Stimulated activated memory B cell treated with anti-CD40 and anti-IgM and Interleukin-4, amounts not matched to agents 10 μg/mL and 1 μg/mL and 100 μg/mL, for 72 hours (primary cell): Measurements from ENCODE around the gene CHST8.

Experiments used
- ATAC-seq: fragments of 150-1000 bp; cut with Tn5 transposase; 2 replicates; pipeline ENCODE4 v1.10.0; 2021
- H3K27ac Mint-ChIP-seq: one replicate; pipeline ENCODE4 v1.8.0; 2022; ENCODE audit warnings: mild to moderate bottlenecking, mixed read lengths
- H3K27me3 Mint-ChIP-seq: one replicate; pipeline ENCODE4 v1.8.0; 2022; ENCODE audit warnings: mixed read lengths
- H3K36me3 Mint-ChIP-seq: one replicate; pipeline ENCODE4 v1.8.0; 2022; ENCODE audit warnings: mixed read lengths
- H3K4me1 Mint-ChIP-seq: one replicate; pipeline ENCODE4 v1.8.0; 2022; ENCODE audit warnings: mixed read lengths
- H3K4me3 Mint-ChIP-seq: one replicate; pipeline ENCODE4 v1.8.0; 2022; ENCODE audit warnings: mild to moderate bottlenecking, moderate library complexity, mixed read lengths
- H3K9me3 Mint-ChIP-seq: one replicate; pipeline ENCODE4 v1.8.0; 2022; ENCODE audit warnings: mixed read lengths

CHST8 gene

GRCh38 chr19:33752018-33752800 lies 130.5 kb downstream of the CHST8 start:
- no peak for ATAC-seq
- no peaks in the 10 kb centered on the region for H3K4me1 Mint-ChIP-seq
- H3K36me3 Mint-ChIP-seq, result no peaks in the 10 kb centered on the region
- H3K9me3 Mint-ChIP-seq, result peaks cover 3% of the 10 kb centered on the region
- peaks cover 47% of the 10 kb centered on the region for H3K27me3 Mint-ChIP-seq
- H3K4me3 Mint-ChIP-seq, result no peak overlapping the region
- H3K27ac Mint-ChIP-seq, result no peak overlapping the region

GRCh38 chr19:33752945-33753344 lies 131.2 kb downstream of the CHST8 start:
- H3K4me3 Mint-ChIP-seq, result no peak overlapping the region
- H3K27me3 Mint-ChIP-seq, result peaks cover 47% of the 10 kb centered on the region
- H3K36me3 Mint-ChIP-seq, result no peaks in the 10 kb centered on the region
- H3K9me3 Mint-ChIP-seq, result peaks cover 3% of the 10 kb centered on the region
- no peak for ATAC-seq
- H3K27ac Mint-ChIP-seq, result no peak overlapping the region
- H3K4me1 Mint-ChIP-seq, result no peaks in the 10 kb centered on the region

- peaks cover 3% of the 10 kb centered on the region for H3K9me3 Mint-ChIP-seq
- no peaks in the 10 kb centered on the region for H3K4me1 Mint-ChIP-seq
- no peaks in the 10 kb centered on the region for H3K36me3 Mint-ChIP-seq
- no peak overlapping the region for H3K27ac Mint-ChIP-seq
- peaks cover 46% of the 10 kb centered on the region for H3K27me3 Mint-ChIP-seq
- no peak overlapping the region for H3K4me3 Mint-ChIP-seq
- no peak for ATAC-seq
Observed at GRCh38 chr19:33754361-33754760, 132.6 kb downstream of the CHST8 start.

GRCh38 chr19:33755099-33756035 lies 133.6 kb downstream of the CHST8 start:
- Mint-ChIP-seq H3K27me3 (peaks cover 50% of the 10 kb centered on the region), H3K4me1 (no peaks in the 10 kb centered on the region), H3K4me3 (no peak overlapping the region), H3K9me3 (peaks cover 3% of the 10 kb centered on the region), H3K36me3 (no peaks in the 10 kb centered on the region), H3K27ac (no peak overlapping the region)
- no peak for ATAC-seq

- no peak overlapping the region for H3K27ac Mint-ChIP-seq
- H3K36me3 Mint-ChIP-seq, result no peaks in the 10 kb centered on the region
- peaks cover 54% of the 10 kb centered on the region for H3K27me3 Mint-ChIP-seq
- H3K4me1 Mint-ChIP-seq, result no peaks in the 10 kb centered on the region
- no peak overlapping the region for H3K4me3 Mint-ChIP-seq
- peaks cover 3% of the 10 kb centered on the region for H3K9me3 Mint-ChIP-seq
- no peak for ATAC-seq
Observed at GRCh38 chr19:33756177-33756576, 134.4 kb downstream of the CHST8 start.

GRCh38 chr19:33758541-33759013 lies 136.8 kb downstream of the CHST8 start:
- peaks cover 59% of the 10 kb centered on the region for H3K27me3 Mint-ChIP-seq
- H3K27ac Mint-ChIP-seq, result no peak overlapping the region
- no peaks in the 10 kb centered on the region for H3K4me1 Mint-ChIP-seq
- H3K36me3 Mint-ChIP-seq, result no peaks in the 10 kb centered on the region
- no peak overlapping the region for H3K4me3 Mint-ChIP-seq
- peaks cover 3% of the 10 kb centered on the region for H3K9me3 Mint-ChIP-seq
- ATAC-seq, result no peak

GRCh38 chr19:33759356-33759755 lies 137.6 kb downstream of the CHST8 start:
- no peak for ATAC-seq
- H3K4me3 Mint-ChIP-seq, result no peak overlapping the region
- peaks cover 51% of the 10 kb centered on the region for H3K27me3 Mint-ChIP-seq
- no peaks in the 10 kb centered on the region for H3K4me1 Mint-ChIP-seq
- H3K9me3 Mint-ChIP-seq, result no peaks in the 10 kb centered on the region
- H3K36me3 Mint-ChIP-seq, result no peaks in the 10 kb centered on the region
- no peak overlapping the region for H3K27ac Mint-ChIP-seq

- no peaks in the 10 kb centered on the region for H3K4me1 Mint-ChIP-seq
- H3K4me3 Mint-ChIP-seq, result no peak overlapping the region
- no peak for ATAC-seq
- H3K27ac Mint-ChIP-seq, result no peak overlapping the region
- H3K36me3 Mint-ChIP-seq, result no peaks in the 10 kb centered on the region
- peaks cover 2% of the 10 kb centered on the region for H3K9me3 Mint-ChIP-seq
- H3K27me3 Mint-ChIP-seq, result peaks cover 36% of the 10 kb centered on the region
Observed at GRCh38 chr19:33763633-33764371, 142.0 kb downstream of the CHST8 start.

- no peak for ATAC-seq
- no peak overlapping the region for H3K4me3 Mint-ChIP-seq
- no peaks in the 10 kb centered on the region for H3K4me1 Mint-ChIP-seq
- no peak overlapping the region for H3K27ac Mint-ChIP-seq
- H3K36me3 Mint-ChIP-seq, result no peaks in the 10 kb centered on the region
- peaks cover 29% of the 10 kb centered on the region for H3K27me3 Mint-ChIP-seq
- H3K9me3 Mint-ChIP-seq, result peaks cover 2% of the 10 kb centered on the region
Observed at GRCh38 chr19:33766623-33767022, 144.9 kb downstream of the CHST8 start.

- no peaks in the 10 kb centered on the region for H3K36me3 Mint-ChIP-seq
- H3K27ac Mint-ChIP-seq, result no peak overlapping the region
- peaks cover 29% of the 10 kb centered on the region for H3K27me3 Mint-ChIP-seq
- no peaks in the 10 kb centered on the region for H3K4me1 Mint-ChIP-seq
- H3K4me3 Mint-ChIP-seq, result no peak overlapping the region
- H3K9me3 Mint-ChIP-seq, result peaks cover 2% of the 10 kb centered on the region
- no peak for ATAC-seq
Observed at GRCh38 chr19:33767898-33768413, 146.2 kb downstream of the CHST8 start.

GRCh38 chr19:33769208-33769607 lies 147.5 kb downstream of the CHST8 start:
- no peak overlapping the region for H3K27ac Mint-ChIP-seq
- H3K9me3 Mint-ChIP-seq, result peaks cover 2% of the 10 kb centered on the region
- H3K36me3 Mint-ChIP-seq, result no peaks in the 10 kb centered on the region
- no peaks in the 10 kb centered on the region for H3K4me1 Mint-ChIP-seq
- no peak overlapping the region for H3K4me3 Mint-ChIP-seq
- no peak for ATAC-seq
- peaks cover 29% of the 10 kb centered on the region for H3K27me3 Mint-ChIP-seq

- H3K27me3 Mint-ChIP-seq, result peaks cover 34% of the 10 kb centered on the region
- H3K27ac Mint-ChIP-seq, result no peak overlapping the region
- H3K36me3 Mint-ChIP-seq, result no peaks in the 10 kb centered on the region
- ATAC-seq, result no peak
- no peaks in the 10 kb centered on the region for H3K9me3 Mint-ChIP-seq
- no peaks in the 10 kb centered on the region for H3K4me1 Mint-ChIP-seq
- no peak overlapping the region for H3K4me3 Mint-ChIP-seq
Observed at GRCh38 chr19:33770107-33770506, 148.4 kb downstream of the CHST8 start.

GRCh38 chr19:33771384-33772101 lies 149.8 kb downstream of the CHST8 start:
- peak; percentile 58 for ATAC-seq
- Mint-ChIP-seq H3K27me3 (peaks cover 44% of the 10 kb centered on the region), H3K36me3 (no peaks in the 10 kb centered on the region), H3K4me3 (no peak overlapping the region), H3K27ac (no peak overlapping the region), H3K4me1 (no peaks in the 10 kb centered on the region), H3K9me3 (no peaks in the 10 kb centered on the region)

- H3K4me1 Mint-ChIP-seq, result no peaks in the 10 kb centered on the region
- H3K36me3 Mint-ChIP-seq, result no peaks in the 10 kb centered on the region
- no peaks in the 10 kb centered on the region for H3K9me3 Mint-ChIP-seq
- H3K27ac Mint-ChIP-seq, result no peak overlapping the region
- H3K4me3 Mint-ChIP-seq, result no peak overlapping the region
- ATAC-seq, result no peak
- H3K27me3 Mint-ChIP-seq, result peaks cover 37% of the 10 kb centered on the region
Observed at GRCh38 chr19:33772102-33772857, 150.5 kb downstream of the CHST8 start.
